SJSA1 (cell line): ENCODE measurements around the gene PIP4K2C. TPM values are rescaled to one million over a fixed set of nuclear protein-coding genes. Genes with fewer than 3 reads are reported as not detected.
"Not testable (repeated sequence)": the region's sequence is repeated elsewhere in the genome, so short reads cannot be mapped to it uniquely, and the experiment has no call there.

ENCODE experiments used
- DNase-seq, 2 experiments: peaks; one replicate each; pipeline ENCODE4 v3.0.0-alpha.2; 2015 to 2020; ENCODE audit warnings: low spot score in 2 of 2, low read depth in 1 of 2
- H3K27ac ChIP-seq: fragments of 250-450 bp; sonication (Bioruptor Pico); 2 replicates; pipeline ENCODE4 v1.5.1; 2020; ENCODE audit warnings: mild to moderate bottlenecking, moderate library complexity
- H3K27me3 ChIP-seq: fragments of 250-450 bp; sonication (Bioruptor Pico); replicated peaks from 2 replicates; pipeline ENCODE4 v1.5.1; 2020; ENCODE audit warnings: mild to moderate bottlenecking, moderate library complexity
- H3K36me3 ChIP-seq: fragments of 250-450 bp; sonication (Bioruptor Pico); 2 replicates; pipeline ENCODE4 v1.5.1; 2020; ENCODE audit warnings: mild to moderate bottlenecking
- H3K4me1 ChIP-seq: fragments of 250-450 bp; sonication (Bioruptor Pico); replicated peaks from 2 replicates; pipeline ENCODE4 v1.6.1; 2021; ENCODE audit warnings: mild to moderate bottlenecking
- H3K4me3 ChIP-seq: fragments of 250-450 bp; sonication (Bioruptor Pico); 2 replicates; pipeline ENCODE4 v1.5.1; 2020; ENCODE audit warnings: mild to moderate bottlenecking
- H3K9me3 ChIP-seq: fragments of 250-450 bp; sonication (Bioruptor Pico); replicated peaks from 2 replicates; pipeline ENCODE4 v1.5.1; 2020; ENCODE audit warnings: mild to moderate bottlenecking
- total RNA-seq: library from RNA; depleted of rRNA; stranded (reverse); fragments of >200 nt; shearing (Covaris generic); gene quantifications from 2 replicates; pipeline ENCODE4 v1.2.3, GENCODE V29; 2014

PIP4K2C gene
- total RNA-seq, 1 experiment from 2014 or later, result 654 TPM

GRCh38 chr12:57583008-57583831 lies 7.8 kb upstream of the PIP4K2C start:
- peaks cover 43% of the 10 kb centered on the region for H3K27me3 ChIP-seq
- H3K9me3 ChIP-seq, result no peaks in the 10 kb centered on the region
- DNase-seq, result no peak
- no peak overlapping the region for H3K27ac ChIP-seq
- H3K4me1 ChIP-seq, result no peaks in the 10 kb centered on the region
- no peaks in the 10 kb centered on the region for H3K36me3 ChIP-seq
- H3K4me3 ChIP-seq, result no peak overlapping the region

- no peaks in the 10 kb centered on the region for H3K36me3 ChIP-seq
- H3K4me1 ChIP-seq, result no peaks in the 10 kb centered on the region
- no peak overlapping the region for H3K4me3 ChIP-seq
- H3K9me3 ChIP-seq, result no peaks in the 10 kb centered on the region
- peaks cover 44% of the 10 kb centered on the region for H3K27me3 ChIP-seq
- H3K27ac ChIP-seq, result no peak overlapping the region
- peak; percentile 81 to 82 for DNase-seq
These were observed 6.9 kb upstream of the PIP4K2C start for GRCh38 chr12:57584050-57584449.

GRCh38 chr12:57584690-57585089 lies 6.3 kb upstream of the PIP4K2C start:
- Histone ChIP-seq H3K9me3 (no peaks in the 10 kb centered on the region), H3K27me3 (peaks cover 44% of the 10 kb centered on the region), H3K27ac (no peak overlapping the region), H3K4me3 (no peak overlapping the region), H3K36me3 (no peaks in the 10 kb centered on the region), H3K4me1 (no peaks in the 10 kb centered on the region)
- DNase-seq, result peak; percentile 80 to 81

- peak; percentile 75 to 83 for DNase-seq
- H3K36me3 ChIP-seq, result no peaks in the 10 kb centered on the region
- peaks cover 44% of the 10 kb centered on the region for H3K27me3 ChIP-seq
- no peaks in the 10 kb centered on the region for H3K9me3 ChIP-seq
- no peak overlapping the region for H3K27ac ChIP-seq
- peaks cover 1% of the 10 kb centered on the region for H3K4me1 ChIP-seq
- no peak overlapping the region for H3K4me3 ChIP-seq
These were observed 5.8 kb upstream of the PIP4K2C start for GRCh38 chr12:57585156-57585555.

GRCh38 chr12:57586128-57586527 lies 4.9 kb upstream of the PIP4K2C start:
- H3K4me3 ChIP-seq, result no peak overlapping the region
- H3K27me3 ChIP-seq, result peaks cover 44% of the 10 kb centered on the region
- H3K9me3 ChIP-seq, result 0 out of 2 replicates have a peak, but pooled peaks cover under 1% of the 10 kb centered on the region
- DNase-seq, result peak; percentile 77 to 81
- H3K27ac ChIP-seq, result no peak overlapping the region
- H3K36me3 ChIP-seq, result peaks cover 2% of the 10 kb centered on the region
- peaks cover 10% of the 10 kb centered on the region for H3K4me1 ChIP-seq

GRCh38 chr12:57586832-57587429 lies 4.1 kb upstream of the PIP4K2C start:
- DNase-seq, result peak; percentile 76 to 79
- H3K4me3 ChIP-seq, result no peak overlapping the region
- H3K4me1 ChIP-seq, result peaks cover 18% of the 10 kb centered on the region
- H3K27me3 ChIP-seq, result peaks cover 44% of the 10 kb centered on the region
- H3K9me3 ChIP-seq, result 0 out of 2 replicates have a peak, but pooled peaks cover 2% of the 10 kb centered on the region
- H3K27ac ChIP-seq, result no peak overlapping the region
- peaks cover 4% of the 10 kb centered on the region for H3K36me3 ChIP-seq

- Histone ChIP-seq H3K27me3 (peaks cover 38% of the 10 kb centered on the region), H3K4me1 (peaks cover 24% of the 10 kb centered on the region), H3K36me3 (peaks cover 13% of the 10 kb centered on the region)
- not testable (repeated sequence) for H3K9me3 ChIP-seq, H3K27ac ChIP-seq, H3K4me3 ChIP-seq
- DNase-seq, result peak; percentile 75 to 81
These were observed 1.9 kb upstream of the PIP4K2C start for GRCh38 chr12:57588951-57589610.

GRCh38 chr12:57590479-57590863 lies 521 bp upstream of the PIP4K2C start:
- Histone ChIP-seq H3K27ac (peak overlapping the region; percentile 0; the same call in 1 of the 2 replicates), H3K36me3 (peaks cover 27% of the 10 kb centered on the region), H3K27me3 (peaks cover 28% of the 10 kb centered on the region), H3K9me3 (0 out of 2 replicates have a peak, but pooled peaks cover 2% of the 10 kb centered on the region), H3K4me3 (peak overlapping the region; percentile 66), H3K4me1 (peaks cover 24% of the 10 kb centered on the region)
- DNase-seq, result peak in 1 of 2 experiments; percentile 81

GRCh38 chr12:57591782-57592325 lies 862 bp downstream of the PIP4K2C start:
- H3K27me3 ChIP-seq, result peaks cover 14% of the 10 kb centered on the region
- H3K9me3 ChIP-seq, result 0 out of 2 replicates have a peak, but pooled peaks cover 2% of the 10 kb centered on the region
- DNase-seq, result no peak
- H3K36me3 ChIP-seq, result peaks cover 40% of the 10 kb centered on the region
- peak overlapping the region; percentile 66 for H3K4me3 ChIP-seq
- H3K27ac ChIP-seq, result no peak overlapping the region
- peaks cover 24% of the 10 kb centered on the region for H3K4me1 ChIP-seq

- DNase-seq, result peak; percentile 79 to 82
- Histone ChIP-seq H3K36me3 (peaks cover 49% of the 10 kb centered on the region), H3K27ac (no peak overlapping the region), H3K9me3 (0 out of 2 replicates have a peak, but pooled peaks cover 2% of the 10 kb centered on the region), H3K27me3 (peaks cover 7% of the 10 kb centered on the region), H3K4me3 (no peak overlapping the region), H3K4me1 (peaks cover 24% of the 10 kb centered on the region)
These were observed 1.7 kb downstream of the PIP4K2C start for GRCh38 chr12:57592551-57593165.

- peaks cover 2% of the 10 kb centered on the region for H3K27me3 ChIP-seq
- H3K4me3 ChIP-seq, result no peak overlapping the region
- H3K36me3 ChIP-seq, result peaks cover 54% of the 10 kb centered on the region
- no peak overlapping the region for H3K27ac ChIP-seq
- peaks cover 24% of the 10 kb centered on the region for H3K4me1 ChIP-seq
- H3K9me3 ChIP-seq, result 0 out of 2 replicates have a peak, but pooled peaks cover 2% of the 10 kb centered on the region
- DNase-seq, result no peak
These were observed 2.2 kb downstream of the PIP4K2C start for GRCh38 chr12:57593187-57593586.

- H3K4me3 ChIP-seq, result no peak overlapping the region
- peak; percentile 74 to 86 for DNase-seq
- no peak overlapping the region for H3K27ac ChIP-seq
- peaks cover 18% of the 10 kb centered on the region for H3K4me1 ChIP-seq
- H3K36me3 ChIP-seq, result peaks cover 83% of the 10 kb centered on the region
- H3K9me3 ChIP-seq, result 0 out of 2 replicates have a peak, but pooled peaks cover 4% of the 10 kb centered on the region
- no peaks in the 10 kb centered on the region for H3K27me3 ChIP-seq
These were observed 9.4 kb downstream of the PIP4K2C start for GRCh38 chr12:57600395-57600794.

GRCh38 chr12:57602544-57602943 lies 11.6 kb downstream of the PIP4K2C start:
- H3K27me3 ChIP-seq, result no peaks in the 10 kb centered on the region
- 0 out of 2 replicates have a peak, but pooled peaks cover 4% of the 10 kb centered on the region for H3K9me3 ChIP-seq
- no peak overlapping the region for H3K27ac ChIP-seq
- peaks cover 23% of the 10 kb centered on the region for H3K4me1 ChIP-seq
- DNase-seq, result peak; percentile 77 to 86
- no peak overlapping the region for H3K4me3 ChIP-seq
- H3K36me3 ChIP-seq, result peaks cover 81% of the 10 kb centered on the region
